GM18511 (cell line): ENCODE data around the gene HSD17B2.

Source experiments
- ATAC-seq: cut with Tn5 transposase; IDR thresholded peaks from one replicate; pipeline ENCODE4 v1.9.1; 2021; ENCODE audit warnings: mild to moderate bottlenecking, moderate library complexity; ENCODE audit not compliant: unreplicated experiment

Gene HSD17B2

GRCh38 chr16:82047374-82047773, 12.3 kb downstream of the HSD17B2 start:
- no peak for ATAC-seq

- ATAC-seq: no peak
Measured at GRCh38 chr16:82047787-82048186, 12.7 kb downstream of the HSD17B2 start.

GRCh38 chr16:82049484-82049883, 14.4 kb downstream of the HSD17B2 start:
- ATAC-seq: no peak

- no peak for ATAC-seq
Measured at GRCh38 chr16:82050506-82050905, 15.5 kb downstream of the HSD17B2 start.

GRCh38 chr16:82050909-82051357, 15.9 kb downstream of the HSD17B2 start:
- no peak for ATAC-seq

- no peak for ATAC-seq
Measured at GRCh38 chr16:82051656-82052055, 16.6 kb downstream of the HSD17B2 start.

- ATAC-seq: no peak
Measured at GRCh38 chr16:82055117-82055516, 20.1 kb downstream of the HSD17B2 start.

- ATAC-seq: no peak
Measured at GRCh38 chr16:82055728-82056549, 20.9 kb downstream of the HSD17B2 start.

GRCh38 chr16:82056550-82056896, 21.5 kb downstream of the HSD17B2 start:
- ATAC-seq: no peak

- ATAC-seq: no peak
Measured at GRCh38 chr16:82059161-82059982, 24.3 kb downstream of the HSD17B2 start.

GRCh38 chr16:82059983-82060421, 24.9 kb downstream of the HSD17B2 start:
- no peak for ATAC-seq

- ATAC-seq: no peak
Measured at GRCh38 chr16:82061861-82062525, 26.9 kb downstream of the HSD17B2 start.

- ATAC-seq: no peak
Measured at GRCh38 chr16:82062645-82063058, 27.6 kb downstream of the HSD17B2 start.

- ATAC-seq: no peak
Measured at GRCh38 chr16:82063456-82064082, 28.5 kb downstream of the HSD17B2 start.

GRCh38 chr16:82067042-82067803, 32.2 kb downstream of the HSD17B2 start:
- no peak for ATAC-seq

GRCh38 chr16:82067804-82068325, 32.8 kb downstream of the HSD17B2 start:
- no peak for ATAC-seq

GRCh38 chr16:82070656-82071369, 35.8 kb downstream of the HSD17B2 start:
- ATAC-seq: no peak

GRCh38 chr16:82071421-82071820, 36.4 kb downstream of the HSD17B2 start:
- ATAC-seq: no peak

- ATAC-seq: no peak
Measured at GRCh38 chr16:82072313-82072712, 37.3 kb downstream of the HSD17B2 start.
